ENCODE results near the gene HLA-DQB1.

DNA sequence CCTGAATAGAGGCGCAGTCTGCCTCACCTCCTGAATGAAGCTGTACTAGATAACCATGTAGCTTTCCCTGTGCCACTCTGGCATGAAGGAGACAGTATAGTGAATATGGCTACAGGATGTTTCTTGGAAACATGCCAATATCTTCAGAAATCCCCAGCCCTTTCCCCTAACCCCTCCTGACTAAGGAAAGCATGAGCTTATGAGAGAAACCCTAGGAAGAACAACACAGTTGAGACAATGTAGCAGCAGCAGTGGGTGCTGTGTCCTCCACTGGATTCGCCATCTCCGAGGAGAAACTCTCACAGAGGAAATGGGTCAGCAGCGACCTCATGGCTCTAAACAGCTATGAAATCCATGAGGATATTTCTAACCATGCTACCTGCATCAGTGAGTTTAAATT, 22.6 kb downstream of the HLA-DQB1 start:
- TF ChIP-seq CTCF (IDR thresholded peaks at IDR 0.05; ENCODE audit: borderline replicate concordance, extremely low read depth, low read length, poor library complexity, severe bottlenecking) (no peak), EZH2 (IDR thresholded peaks at IDR 0.05; ENCODE audit: borderline replicate concordance, low read depth, low read length, severe bottlenecking) (no peak)

Measured in DND-41 (cell line).